H1 (cell line): Measurements from ENCODE around the gene BAK1. TPM values are rescaled to one million over a fixed set of nuclear protein-coding genes. Genes with fewer than 3 reads are reported as not detected.

Experiments used
- CTCF ChIA-PET: fragments of 300-600 bp; sonication (Branson Sonifier 250); formaldehyde crosslinking; loops from one replicate; lab custom pipeline; 2021; ENCODE audit not compliant: partially characterized antibody; lab: Charles Lee
- POLR2A ChIA-PET: fragments of 300-600 bp; sonication (Branson Sonifier 250); formaldehyde crosslinking; loops from one replicate; lab custom pipeline; 2021; ENCODE audit warnings: inconsistent platforms; ENCODE audit not compliant: partially characterized antibody; lab: Charles Lee
- DNase-seq, 2 experiments: peaks; one replicate each; pipeline versions ENCODE4 v3.0.0 to v3.0.0-alpha.2; 2010 to 2022; ENCODE audit warnings: low spot score in 2 of 2, low read depth in 1 of 2, mixed read lengths in 1 of 2
- FAIRE-seq: peaks from 2 replicates; lab custom pipeline; 2011; peaks lifted over from hg19 to GRCh38; lab: Jason Lieb, UNC
- H2AFZ ChIP-seq: 2 replicates; pipeline ENCODE4 v1.8.1; 2012; ENCODE audit warnings: low read length, inconsistent platforms
- H2AK5ac ChIP-seq: 2 replicates; pipeline ENCODE4 v1.6.1; 2013; ENCODE audit warnings: low read depth, low read length
- H2BK120ac ChIP-seq: replicated peaks from 2 replicates; pipeline ENCODE3; 2013; ENCODE audit warnings: low read depth, low read length, inconsistent platforms
- H2BK12ac ChIP-seq: 2 replicates; pipeline ENCODE4 v1.6.1; 2013; ENCODE audit warnings: low read depth, low read length
- H2BK15ac ChIP-seq: 2 replicates; pipeline ENCODE4 v1.6.1; 2013; ENCODE audit warnings: low read length
- H2BK20ac ChIP-seq: 2 replicates; pipeline ENCODE4 v1.6.1; 2013; ENCODE audit warnings: low read length
- H2BK5ac ChIP-seq: 2 replicates; pipeline ENCODE4 v1.6.1; 2013; ENCODE audit warnings: low read depth, low read length
- H3K14ac ChIP-seq: 2 replicates; pipeline ENCODE4 v1.6.1; 2013; ENCODE audit warnings: inconsistent platforms; ENCODE audit not compliant: insufficient read length
- H3K18ac ChIP-seq: 2 replicates; pipeline ENCODE4 v1.6.1; 2013; ENCODE audit warnings: low read length; ENCODE audit errors: extremely low read depth
- H3K23ac ChIP-seq: 2 replicates; pipeline ENCODE4 v1.6.1; 2013; ENCODE audit warnings: inconsistent platforms; ENCODE audit not compliant: insufficient read length
- H3K23me2 ChIP-seq: 2 replicates; pipeline ENCODE4 v1.6.1; 2013; ENCODE audit warnings: low read depth, low read length
- H3K27ac ChIP-seq: 2 replicates; pipeline ENCODE4 v1.6.1; 2011; ENCODE audit warnings: low read depth, low read length, inconsistent platforms
- H3K27me3 ChIP-seq, 4 experiments: replicated peaks in 1 of 4; 1 replicate in 1 of 4; 2 replicates in 3 of 4; pipeline versions ENCODE4 v1.6.1 to v1.8.1; 2011 to 2013; ENCODE audit warnings: low read length in 3 of 4, mild to moderate bottlenecking in 3 of 4, inconsistent platforms in 2 of 4, mixed read lengths in 2 of 4, moderate library complexity in 1 of 4; ENCODE audit not compliant: control insufficient read depth in 3 of 4, insufficient read depth in 3 of 4; ENCODE audit errors: extremely low read depth in 1 of 4
- H3K36me3 ChIP-seq, 4 experiments: 2 replicates each; pipeline versions ENCODE4 v1.6.1 to v1.8.1; 2011 to 2013; ENCODE audit warnings: mild to moderate bottlenecking in 4 of 4, low read length in 3 of 4, moderate library complexity in 2 of 4, control low read depth in 1 of 4, inconsistent platforms in 1 of 4; ENCODE audit not compliant: insufficient read depth in 4 of 4, control insufficient read depth in 2 of 4
- H3K4ac ChIP-seq: replicated peaks from 2 replicates; pipeline ENCODE3; 2013; ENCODE audit warnings: low read length, low read depth, mixed read lengths, inconsistent platforms; ENCODE audit not compliant: insufficient read length
- H3K4me1 ChIP-seq, 4 experiments: replicated peaks in 1 of 4; 1 replicate in 1 of 4; 2 replicates in 3 of 4; pipeline versions ENCODE4 v1.6.1 to v1.8.1; 2011 to 2013; ENCODE audit warnings: low read length in 3 of 4, inconsistent platforms in 2 of 4, mixed read lengths in 1 of 4; ENCODE audit not compliant: insufficient read depth in 4 of 4, control insufficient read depth in 3 of 4
- H3K4me2 ChIP-seq, 2 experiments: 2 replicates each; pipeline versions ENCODE4 v1.6.1 to v1.8.1; 2011 to 2013; ENCODE audit warnings: low read depth in 2 of 2, low read length in 2 of 2, control low read depth in 1 of 2, inconsistent platforms in 1 of 2, mild to moderate bottlenecking in 1 of 2; ENCODE audit not compliant: insufficient read depth in 1 of 2
- H3K4me3 ChIP-seq, 4 experiments: fragments of 200-600, 300-600 bp in 1 of 4; sonication (generic), shearing (Covaris generic), sonication (Bioruptor Twin) in 1 of 4; 2 replicates each; pipeline versions ENCODE4 v1.5.1 to v1.8.1; 2011 to 2016; ENCODE audit warnings: low read length in 4 of 4, low read depth in 3 of 4, control low read depth in 2 of 4, inconsistent platforms in 2 of 4, mild to moderate bottlenecking in 2 of 4, mixed read lengths in 1 of 4, moderate library complexity in 1 of 4; ENCODE audit not compliant: insufficient read depth in 2 of 4; ENCODE audit errors: extremely low read depth in 1 of 4
- H3K56ac ChIP-seq: replicated peaks from 2 replicates; pipeline ENCODE3; 2013; ENCODE audit warnings: low read depth, mild to moderate bottlenecking, mixed read lengths, low read length, inconsistent platforms; ENCODE audit not compliant: insufficient read length
- H3K79me1 ChIP-seq: 2 replicates; pipeline ENCODE4 v1.6.1; 2013; ENCODE audit warnings: low read depth, low read length, control low read depth
- H3K79me2 ChIP-seq, 2 experiments: 2 replicates each; pipeline versions ENCODE4 v1.6.1 to v1.8.1; 2012 to 2013; ENCODE audit warnings: low read length in 2 of 2, mild to moderate bottlenecking in 2 of 2, inconsistent platforms in 1 of 2; ENCODE audit not compliant: insufficient read depth in 2 of 2, control insufficient read depth in 1 of 2
- H3K9ac ChIP-seq, 4 experiments: replicated peaks in 1 of 4; 1 replicate in 1 of 4; 2 replicates in 3 of 4; pipeline versions ENCODE4 v1.6.1 to v1.8.1; 2011 to 2013; ENCODE audit warnings: low read depth in 3 of 4, low read length in 3 of 4, control low read depth in 2 of 4, mild to moderate bottlenecking in 2 of 4, moderate library complexity in 2 of 4, inconsistent platforms in 1 of 4; ENCODE audit errors: extremely low read depth in 1 of 4
- H3K9me3 ChIP-seq, 2 experiments: 2 replicates each; pipeline versions ENCODE4 v1.6.1 to v1.8.1; 2012 to 2013; ENCODE audit warnings: mild to moderate bottlenecking in 2 of 2, moderate library complexity in 2 of 2, control low read depth in 1 of 2, inconsistent platforms in 1 of 2, low read depth in 1 of 2, low read length in 1 of 2, mixed read lengths in 1 of 2; ENCODE audit not compliant: insufficient read depth in 2 of 2
- H4K20me1 ChIP-seq, 2 experiments: replicated peaks in 1 of 2; 2 replicates each; pipeline versions ENCODE3 to v1.8.1; 2011 to 2013; ENCODE audit warnings: inconsistent platforms in 2 of 2, low read length in 2 of 2, mild to moderate bottlenecking in 1 of 2; ENCODE audit not compliant: insufficient read depth in 2 of 2, control insufficient read depth in 1 of 2
- H4K5ac ChIP-seq: 2 replicates; pipeline ENCODE4 v1.6.1; 2013; ENCODE audit warnings: low read length, low read depth, mixed read lengths, inconsistent platforms; ENCODE audit not compliant: insufficient read length
- H4K8ac ChIP-seq: 2 replicates; pipeline ENCODE4 v1.8.0; 2013; ENCODE audit warnings: mild to moderate bottlenecking, moderate library complexity, low read length, inconsistent platforms; ENCODE audit not compliant: insufficient read depth; ENCODE audit errors: extremely low read depth
- H4K91ac ChIP-seq: replicated peaks from 2 replicates; pipeline ENCODE3; 2013; ENCODE audit warnings: low read length, mixed read lengths, inconsistent platforms; ENCODE audit not compliant: insufficient read length
- GABPA ChIP-seq: IDR thresholded peaks from 2 replicates; pipeline ENCODE4 v1.6.1; 2011; ENCODE audit warnings: mild to moderate bottlenecking, low read length, moderate library complexity, borderline replicate concordance; ENCODE audit not compliant: insufficient read depth
- POLR2A ChIP-seq, 2 experiments: IDR thresholded peaks; 1 replicate in 1 of 2; 2 replicates in 1 of 2; pipeline ENCODE4 v1.6.1; 2011; ENCODE audit warnings: low read depth in 2 of 2, low read length in 2 of 2, mild to moderate bottlenecking in 2 of 2; ENCODE audit errors: control extremely low read depth in 1 of 2
- YY1 ChIP-seq: IDR thresholded peaks from 2 replicates; pipeline ENCODE4 v1.6.1; 2011; ENCODE audit warnings: low read depth, mild to moderate bottlenecking, low read length
- ZNF274 ChIP-seq: IDR thresholded peaks from 2 replicates; pipeline ENCODE4 v1.7.0; 2012; ENCODE audit warnings: low read length, borderline replicate concordance; ENCODE audit errors: extremely low read depth
- WGBS, 2 experiments: shearing (Covaris generic) in 1 of 2; methylation state at CpG; one replicate each; pipeline versions ENCODE4 v1.1.6 to v1.1.7; 2013 to 2015; ENCODE audit warnings: low lambda C conversion rate in 2 of 2, mixed read lengths in 2 of 2, inconsistent platforms in 1 of 2, low coverage in 1 of 2, missing lambda C conversion rate in 1 of 2; ENCODE audit not compliant: insufficient replicate concordance in 2 of 2, insufficient coverage in 1 of 2, insufficient read length in 1 of 2; ENCODE audit errors: extremely low coverage in 1 of 2, missing lambda C conversion rate in 1 of 2; 5-methylcytosine and 5-hydroxymethylcytosine counted together
- polyA plus RNA-seq, 7 experiments: library from polyadenylated mRNA; depleted of rRNA in 3 of 7; stranded (reverse) in 5 of 7; unstranded in 2 of 7; fragments of >200 nt in 5 of 7; fragments of 200-250 nt in 2 of 7; gene quantifications; 1 replicate in 5 of 7; 2 replicates in 1 of 7; 4 replicates in 1 of 7; pipeline versions ENCODE4 v1.2.1 to v1.2.3, GENCODE V29; 2011 to 2013; ENCODE audit warnings: missing spikeins in 2 of 7, mixed read lengths in 2 of 7
- total RNA-seq: library from RNA; stranded (reverse); fragmentation: NEBNext Ultra II Directional; extraction: Animal tissue kit (Norgen Biotek cat#: 25700); gene quantifications from 2 replicates; pipeline ENCODE4 v1.2.1, GENCODE V29; 2021

Gene BAK1
- total and polyA plus RNA-seq, 2 of the 8 experiments (the other 6 are each of a cell fraction or from before 2014, with no cell fraction given): 43.3 to 43.4 TPM

DNA sequence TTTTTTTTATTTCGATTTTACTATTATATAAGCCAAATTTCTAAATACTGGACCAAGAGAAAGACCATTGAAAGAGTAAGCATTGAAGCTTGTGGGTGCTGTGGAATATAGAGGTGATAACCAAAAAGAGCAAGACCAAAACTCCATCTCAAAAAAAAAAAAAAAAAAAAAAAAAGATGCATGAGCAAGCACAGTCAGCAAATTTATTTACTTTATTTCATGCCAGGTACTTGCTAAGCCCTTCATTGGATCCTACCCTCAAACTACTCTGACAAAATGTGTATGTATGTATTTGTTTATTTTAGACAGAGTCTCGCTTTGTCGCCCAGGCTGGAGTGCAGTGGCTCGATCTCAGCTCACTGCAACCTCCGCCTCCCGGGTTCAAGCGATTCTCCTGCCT, 27.8 kb downstream of the BAK1 start:
- POLR2A ChIA-PET: no interaction called here
- H2BK20ac ChIP-seq: no peak overlapping the region
- no peak overlapping the region for H3K23ac ChIP-seq
- FAIRE-seq (no peak), DNase-seq (no peak)
- no peak overlapping the region for H3K4me2 ChIP-seq
- no peaks in the 10 kb centered on the region for H3K23me2 ChIP-seq
- H2BK120ac ChIP-seq: no peak overlapping the region
- H3K36me3 ChIP-seq: no peaks in the 10 kb centered on the region
- H2AK5ac ChIP-seq: no peak overlapping the region
- no peak overlapping the region for H4K5ac ChIP-seq
- H3K79me1 ChIP-seq: no peaks in the 10 kb centered on the region
- CTCF ChIA-PET: interaction anchor here (1.0 to 1.7 kb wide), 2 partner anchors 9 to 41 kb away, joined by 5 to 7 read pairs; no protein-coding TSS in a partner anchor
- H2BK15ac ChIP-seq: no peak overlapping the region
- H3K56ac ChIP-seq: no peak overlapping the region
- H3K79me2 ChIP-seq: no peaks in the 10 kb centered on the region
- H3K9me3 ChIP-seq: no peaks in the 10 kb centered on the region
- H2BK5ac ChIP-seq: no peak overlapping the region
- no peaks in the 10 kb centered on the region; a peak in 2 of 7 replicates for H3K4me1 ChIP-seq
- H4K20me1 ChIP-seq: no peaks in the 10 kb centered on the region
- H2BK12ac ChIP-seq: no peak overlapping the region
- no peak overlapping the region for H3K9ac ChIP-seq
- WGBS, 2 experiments: 90% methylated on average over 7 of the region's 7 CpGs; no CpG with 5 or more reads in 1 of the 2 experiments
- H3K14ac ChIP-seq: no peak overlapping the region
- H3K4me3 ChIP-seq: no peak overlapping the region
- no peaks in the 10 kb centered on the region for H3K27me3 ChIP-seq
- H4K91ac ChIP-seq: no peak overlapping the region
- H2AFZ ChIP-seq: no peak overlapping the region
- no peak overlapping the region for H3K27ac ChIP-seq
- H4K8ac ChIP-seq: no peak overlapping the region
- H3K18ac ChIP-seq: no peak overlapping the region
- no peak overlapping the region for H3K4ac ChIP-seq
- TF ChIP-seq ZNF274 (no peak), YY1 (no peak), GABPA (no peak), POLR2A (IDR thresholded peaks at IDR 0.05; ENCODE audit: control extremely low read depth in 1 of 2, low read depth in 2 of 2, low read length in 2 of 2) (no peak)
